ENCODE results near the gene BRCA2. TPM values are rescaled to one million over a fixed set of nuclear protein-coding genes. Genes with fewer than 3 reads are reported as not detected.

BRCA2 gene
- total RNA-seq, 1 donor from 2014 or later, result 18.4 TPM

- intact Hi-C loops (cut with micrococcal nuclease), result loop anchor here (1.0 to 10.0 kb wide), 17 partner anchors 16 to 1810 kb away; partner anchors contain the start of genes BRCA2, FRY, N4BP2L2 and USPL1
Measured at GRCh38 chr13:32426990-32427851, 111.9 kb downstream of the BRCA2 start.

DNA sequence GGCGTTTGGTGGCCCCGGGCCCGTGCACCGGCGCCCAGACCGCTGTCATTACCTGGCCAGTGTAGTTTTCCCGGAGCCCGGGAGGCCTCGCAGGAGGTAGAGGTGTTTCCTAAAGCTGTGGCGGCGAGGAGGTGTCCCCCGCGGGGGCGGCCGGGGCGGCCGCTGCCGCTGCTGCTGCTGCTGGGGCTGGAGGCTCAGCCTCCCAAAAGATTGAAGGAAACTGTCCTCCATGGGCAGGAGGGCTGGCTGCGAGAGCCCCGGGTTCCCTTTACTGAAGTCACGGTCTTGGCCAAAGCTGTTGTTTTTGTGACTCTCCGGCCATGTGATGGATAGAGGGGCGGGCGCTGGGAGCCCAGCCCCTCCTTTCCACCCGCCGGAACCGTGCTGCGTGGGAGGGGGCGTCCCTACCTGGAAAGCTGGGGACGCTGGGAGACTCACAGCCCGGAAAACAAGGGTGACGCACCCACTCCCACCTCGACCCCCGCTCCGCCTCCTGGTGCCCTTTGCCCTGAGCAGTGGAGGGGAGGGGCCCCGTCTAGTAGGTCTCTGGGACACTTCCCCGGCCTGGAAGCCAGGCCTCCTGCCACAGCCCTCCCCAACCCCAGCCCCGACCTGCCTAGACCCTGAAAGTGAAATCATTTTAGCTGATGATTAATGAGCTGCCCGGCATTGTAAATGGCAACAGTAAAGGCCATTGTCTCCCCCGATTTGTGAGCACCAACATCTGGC is 112.7 kb downstream of the BRCA2 start, which contains the start of gene N4BP2L1:
TSS of gene N4BP2L1 (minus strand) at position 279 of the 729 bp plus-strand sequence. CDS start at position 231, 48 bp downstream.
- intact Hi-C loops (cut with micrococcal nuclease), result loop anchor here (1.0 to 10.0 kb wide), 13 partner anchors 103 to 1811 kb away; partner anchors contain the start of genes FRY, PDS5B and USPL1

DNA sequence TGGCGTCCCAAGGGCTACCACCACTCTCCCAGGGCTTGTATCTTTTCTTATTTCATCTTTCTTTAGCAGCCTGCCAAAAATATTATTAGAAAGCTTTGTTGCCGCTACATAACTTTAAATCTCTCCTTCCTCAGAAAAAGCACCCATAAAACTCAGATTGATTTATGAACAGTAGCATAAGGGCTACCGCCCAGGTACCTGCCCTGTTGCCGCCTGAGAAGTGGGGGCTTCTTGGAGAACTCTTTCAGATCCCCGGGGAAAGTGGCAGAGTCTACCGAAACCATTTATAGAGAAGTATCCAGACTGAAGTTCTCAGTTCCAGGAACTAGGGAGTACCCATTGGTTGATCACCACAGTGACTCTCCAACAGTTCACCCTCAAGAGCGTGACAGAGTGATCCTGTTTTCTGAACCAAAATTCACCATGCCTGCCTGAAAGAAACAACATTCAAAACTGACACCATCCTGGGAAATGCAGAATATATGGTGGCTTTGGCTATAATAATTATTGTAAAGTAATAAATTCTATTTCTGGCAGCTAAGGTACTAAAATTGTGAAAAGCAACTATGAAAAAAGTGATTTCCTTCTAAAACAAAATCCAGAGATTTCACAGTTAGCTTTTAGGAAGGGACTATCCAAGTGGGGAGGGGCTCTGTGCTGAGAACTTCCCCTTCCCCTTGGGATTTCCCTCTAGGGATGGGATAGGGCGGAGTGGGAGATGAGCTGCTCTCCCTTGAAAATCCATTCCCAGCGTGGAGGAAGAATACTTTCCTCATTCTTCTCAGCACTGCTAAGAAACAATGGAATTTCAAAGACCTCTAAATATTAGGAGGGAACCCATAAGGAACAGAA is 113.5 kb downstream of the BRCA2 start:
- intact Hi-C loops (cut with micrococcal nuclease), result loop anchor here (1.0 to 10.0 kb wide), 9 partner anchors 157 to 1812 kb away; partner anchors contain the start of genes FRY, PDS5B and USPL1

- intact Hi-C loops (cut with micrococcal nuclease), result loop anchor here (2.0 to 10.0 kb wide), 8 partner anchors 397 to 1812 kb away; partner anchors contain the start of genes FRY and USPL1
Measured at GRCh38 chr13:32429433-32429909, 114.2 kb downstream of the BRCA2 start.

GRCh38 chr13:32430018-32430747 is 114.9 kb downstream of the BRCA2 start:
- intact Hi-C loops (cut with micrococcal nuclease), result no loop called here

DNA sequence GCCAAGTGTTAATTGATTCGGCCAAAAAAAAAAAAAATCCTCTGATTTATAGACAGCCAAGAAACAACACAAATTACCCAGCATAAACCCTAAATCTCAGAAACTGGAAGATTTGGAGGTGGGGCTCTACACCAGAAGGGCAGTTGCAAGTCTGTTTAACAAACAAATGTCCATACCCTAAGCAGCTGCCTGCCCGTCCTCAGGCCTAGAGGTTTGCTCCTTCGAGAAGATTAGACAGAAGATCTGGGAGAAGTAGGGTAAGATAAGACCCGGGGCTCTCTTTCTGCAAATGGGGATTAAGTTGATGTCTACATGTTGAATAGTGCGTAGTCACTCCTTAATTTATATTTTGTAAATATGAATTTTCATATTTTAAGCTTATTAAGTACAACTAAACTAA is 116.1 kb downstream of the BRCA2 start:
- intact Hi-C loops (cut with micrococcal nuclease), result no loop called here

DNA sequence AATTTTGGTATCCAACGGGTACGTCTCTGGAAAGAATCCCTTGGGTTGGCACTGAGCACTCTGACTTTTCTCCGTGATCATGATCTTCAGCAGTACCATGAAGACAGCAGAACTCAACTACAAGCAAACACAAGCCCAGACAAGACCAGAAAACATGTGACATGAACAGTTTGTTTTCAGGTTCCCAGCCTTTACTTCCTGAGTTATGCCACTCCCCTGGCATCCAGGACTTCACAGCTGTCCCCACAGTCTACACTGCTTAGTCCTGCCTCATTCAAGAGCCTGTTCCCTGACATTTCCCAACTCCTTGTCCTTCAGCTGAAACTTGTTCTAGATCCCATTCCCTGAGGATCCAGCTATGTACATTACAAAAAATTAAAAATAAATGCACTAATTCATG is 117.5 kb downstream of the BRCA2 start:
- intact Hi-C loops (cut with micrococcal nuclease), result no loop called here

DNA sequence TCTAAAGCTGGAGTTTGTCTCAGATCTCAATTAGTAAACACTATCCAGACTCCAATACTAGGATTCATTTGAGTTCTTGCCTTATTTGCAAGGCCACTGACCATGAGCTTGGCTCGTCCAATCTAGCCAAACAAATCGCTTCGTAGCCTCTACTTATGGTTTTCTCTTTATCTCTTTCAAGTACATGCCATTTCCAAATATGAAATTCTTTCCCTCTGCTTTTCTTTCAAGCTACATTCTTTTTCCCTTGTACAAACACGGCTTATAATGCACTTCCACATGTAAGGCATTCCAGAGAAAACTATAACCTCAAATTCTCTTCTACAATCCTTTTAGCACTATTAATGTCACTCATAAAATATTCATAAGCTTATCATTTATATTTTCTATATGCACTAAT is 123.6 kb downstream of the BRCA2 start:
- intact Hi-C loops (cut with micrococcal nuclease), result no loop called here

DNA sequence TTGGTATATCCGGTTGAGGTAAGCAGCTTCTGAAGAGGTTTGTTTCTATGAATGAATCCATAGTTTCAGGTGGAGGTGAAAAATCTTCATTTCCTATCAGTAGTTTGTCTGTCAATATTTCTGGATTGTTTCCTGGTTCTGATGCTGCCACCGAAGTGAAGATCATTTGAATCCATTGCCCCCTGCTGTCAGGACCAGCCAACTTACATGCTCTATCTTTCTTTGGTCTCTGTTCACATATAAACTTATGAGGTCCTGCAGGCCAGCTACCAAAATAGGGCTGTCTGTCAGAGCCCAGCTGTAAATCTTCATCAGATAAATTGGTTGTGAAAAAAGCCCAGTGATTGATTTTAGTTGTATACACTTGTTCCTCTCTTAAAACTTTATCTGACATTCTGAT is 127.8 kb downstream of the BRCA2 start:
- intact Hi-C loops (cut with micrococcal nuclease), result loop anchor here (1.0 kb wide), 5 partner anchors 17 to 533 kb away; no protein-coding TSS in a partner anchor

DNA sequence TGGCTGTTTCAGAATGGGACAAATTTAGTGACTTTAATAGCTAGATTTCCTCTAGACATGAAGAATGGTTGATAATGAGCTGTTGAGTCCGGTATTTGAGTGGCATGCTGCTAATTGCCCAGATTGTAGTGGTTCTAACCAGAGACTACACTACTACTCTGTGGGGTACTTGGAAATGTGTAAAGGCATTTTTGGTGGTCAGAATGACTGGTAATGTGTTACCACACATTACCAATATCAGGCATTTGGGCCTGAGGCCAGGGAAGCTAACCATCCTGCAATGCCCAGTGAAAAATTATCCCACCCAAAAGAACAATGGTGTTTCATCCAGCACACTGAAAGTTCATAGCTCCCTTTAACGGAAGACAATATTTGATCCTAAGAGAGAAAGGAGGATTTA is 130.2 kb downstream of the BRCA2 start:
- intact Hi-C loops (cut with micrococcal nuclease), result no loop called here

DNA sequence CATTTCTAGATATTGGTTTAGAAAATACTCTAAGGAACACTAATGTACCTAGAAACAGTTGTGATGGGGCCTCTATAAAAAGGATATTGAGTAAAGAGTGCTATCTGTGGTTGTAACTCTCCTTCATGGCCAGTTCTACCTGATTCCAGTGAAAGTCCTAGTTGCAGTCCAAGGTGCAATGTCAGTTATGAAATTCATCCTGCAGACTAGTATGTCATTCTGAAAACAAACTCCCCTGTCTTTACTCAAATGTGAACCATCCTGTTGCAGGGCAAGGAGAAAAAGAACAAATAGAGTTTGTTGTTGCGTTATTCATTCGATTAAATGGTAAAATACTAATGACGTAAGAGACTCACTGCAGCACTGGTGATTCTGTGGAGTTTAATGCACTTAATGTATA is 130.9 kb downstream of the BRCA2 start:
- intact Hi-C loops (cut with micrococcal nuclease), result no loop called here

DNA sequence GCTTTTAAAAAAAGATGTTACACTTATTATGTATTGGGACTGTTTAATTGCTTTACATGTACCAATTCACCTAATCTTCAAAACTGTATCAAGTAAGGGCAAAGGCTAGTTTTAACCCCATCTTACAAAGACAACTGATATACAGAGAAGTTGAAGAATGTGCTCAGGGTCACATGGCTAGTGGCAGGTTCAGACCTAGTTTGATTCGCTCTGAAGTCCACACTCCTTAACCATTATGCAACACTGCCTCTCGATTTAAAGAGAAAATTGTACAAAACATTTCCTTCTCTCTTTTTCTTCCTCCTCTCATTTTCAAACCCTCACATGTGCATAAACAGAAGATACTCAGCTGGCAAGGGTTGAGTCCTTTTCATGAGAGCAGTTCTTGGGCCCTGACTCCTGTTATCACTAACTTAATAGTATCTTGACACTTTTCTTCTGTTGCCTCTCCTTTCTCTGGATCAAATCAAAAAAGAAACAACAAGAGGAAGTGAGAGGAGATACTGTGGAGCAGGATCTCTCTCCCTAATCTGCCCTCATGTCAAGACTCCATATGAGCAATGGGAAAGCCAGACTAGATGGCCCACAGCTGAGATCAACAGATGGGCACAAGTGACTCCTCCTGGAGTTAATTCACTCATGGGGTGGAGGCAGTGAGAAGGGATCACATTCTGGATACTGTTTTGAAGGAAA is 131.6 kb downstream of the BRCA2 start:
- intact Hi-C loops (cut with micrococcal nuclease), result no loop called here

DNA sequence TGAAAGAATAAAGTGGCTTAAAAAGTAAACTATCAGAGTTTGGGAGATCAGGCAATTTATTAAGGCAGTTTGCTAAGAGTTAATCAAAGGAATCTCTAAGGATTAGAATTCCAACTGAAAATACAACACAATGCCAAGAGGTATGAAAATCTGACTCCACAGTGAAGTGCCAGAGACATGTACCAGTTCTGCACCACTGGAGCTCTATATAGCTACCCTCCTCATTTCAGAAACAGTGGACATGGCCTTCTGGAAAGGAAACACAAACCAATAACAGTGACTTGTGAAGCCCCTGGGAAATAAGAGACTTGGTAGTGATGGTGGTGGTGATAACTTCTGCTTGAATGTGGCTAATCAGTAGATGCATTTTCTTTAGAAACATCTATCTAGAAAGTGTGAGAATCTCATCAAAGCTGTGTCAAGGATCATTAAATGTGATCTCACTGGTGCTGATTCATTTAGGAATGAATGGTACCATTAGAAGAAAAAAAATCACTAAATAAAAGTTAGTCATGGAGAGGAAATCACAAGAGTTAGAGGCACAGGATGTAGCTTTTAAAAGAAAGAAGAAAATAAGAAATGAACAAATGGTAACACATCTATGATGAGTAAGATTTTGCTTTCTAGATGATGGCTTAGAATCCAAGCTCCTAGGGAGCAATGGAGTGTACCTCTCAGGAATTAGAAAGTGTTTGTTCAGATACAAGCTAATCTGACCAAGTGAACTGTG is 132.8 kb downstream of the BRCA2 start:
- intact Hi-C loops (cut with micrococcal nuclease), result no loop called here

DNA sequence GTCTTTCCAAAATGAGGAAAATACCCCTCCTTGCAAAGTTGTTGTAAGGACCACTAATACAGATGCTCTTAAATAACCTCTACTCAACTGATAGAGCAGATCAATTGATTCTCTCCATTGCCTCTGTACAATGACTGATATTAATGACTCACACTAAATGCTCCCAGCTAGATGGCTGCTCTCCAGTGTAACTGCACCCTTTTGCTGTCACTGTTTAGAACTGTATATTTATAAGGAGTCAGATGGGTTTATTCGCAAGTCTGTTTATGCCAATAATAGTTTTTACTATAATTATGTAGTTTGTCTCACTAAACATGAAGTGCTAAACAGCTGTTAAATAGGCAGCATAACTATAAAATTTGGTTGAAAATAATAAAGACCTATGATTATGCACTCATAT is 133.7 kb downstream of the BRCA2 start:
- intact Hi-C loops (cut with micrococcal nuclease), result no loop called here

Other genes starting within 250 kb of the BRCA2 start
- gene ZAR1L, start 145 bp upstream of the BRCA2 start, total RNA-seq, result not detected in 2 replicates
- 22.2 and 23.2 TPM in 2 replicates for gene N4BP2L1, start 112.6 kb downstream of the BRCA2 start, total RNA-seq
- 136 and 138 TPM in 2 replicates for gene N4BP2L2, start 223.3 kb downstream of the BRCA2 start, total RNA-seq

Measured in T-helper 1 cell treated with Interleukin-12 subunit alpha and Interleukin-12 subunit beta and Interleukin-4 antibody, amounts not matched to agents 30 ng/mL and 1 ng/mL, for 36 hours (primary cell).